GM12875 (cell line): ENCODE results near the gene SRM.

Experiments
- H3K4me3 ChIP-seq: one replicate; pipeline ENCODE4 v1.5.1; 2011; ENCODE audit warnings: low read depth, low read length, control low read depth
- CTCF ChIP-seq: IDR thresholded peaks from 2 replicates; pipeline ENCODE4 v1.5.1; 2011; ENCODE audit warnings: low read depth, mild to moderate bottlenecking, control low read depth, inconsistent platforms, low read length, moderate library complexity, borderline replicate concordance; ENCODE audit not compliant: insufficient read depth

SRM gene

GRCh38 chr1:11056504-11056903 lies 3.3 kb downstream of the SRM start:
- TF ChIP-seq CTCF, result no peak

GRCh38 chr1:11055676-11056075 lies 4.1 kb downstream of the SRM start:
- no peak overlapping the region for H3K4me3 ChIP-seq
- TF ChIP-seq CTCF, result no peak

More at GRCh38 chr1:11056504-11056903, 3.3 kb downstream of the SRM start:
- no peak overlapping the region for H3K4me3 ChIP-seq

GRCh38 chr1:11054666-11055065 lies 5.2 kb downstream of the SRM start:
- H3K4me3 ChIP-seq, result no peak overlapping the region
- no peak for TF ChIP-seq CTCF

- TF ChIP-seq CTCF, result no peak
- H3K4me3 ChIP-seq, result no peak overlapping the region
These were observed 5.6 kb downstream of the SRM start for GRCh38 chr1:11054181-11054580.

- no peak overlapping the region for H3K4me3 ChIP-seq
- no peak for TF ChIP-seq CTCF
These were observed 6.1 kb downstream of the SRM start for GRCh38 chr1:11053758-11054137.

GRCh38 chr1:11052839-11053757 lies 6.7 kb downstream of the SRM start:
- H3K4me3 ChIP-seq, result no peak overlapping the region
- TF ChIP-seq CTCF, result no peak
